ENCODE data around the gene SULT1C4. TPM values are rescaled to one million over a fixed set of nuclear protein-coding genes. Genes with fewer than 3 reads are reported as not detected.

SULT1C4 gene
- total RNA-seq, 1 donor from 2014 or later, result 1.8 TPM

DNA sequence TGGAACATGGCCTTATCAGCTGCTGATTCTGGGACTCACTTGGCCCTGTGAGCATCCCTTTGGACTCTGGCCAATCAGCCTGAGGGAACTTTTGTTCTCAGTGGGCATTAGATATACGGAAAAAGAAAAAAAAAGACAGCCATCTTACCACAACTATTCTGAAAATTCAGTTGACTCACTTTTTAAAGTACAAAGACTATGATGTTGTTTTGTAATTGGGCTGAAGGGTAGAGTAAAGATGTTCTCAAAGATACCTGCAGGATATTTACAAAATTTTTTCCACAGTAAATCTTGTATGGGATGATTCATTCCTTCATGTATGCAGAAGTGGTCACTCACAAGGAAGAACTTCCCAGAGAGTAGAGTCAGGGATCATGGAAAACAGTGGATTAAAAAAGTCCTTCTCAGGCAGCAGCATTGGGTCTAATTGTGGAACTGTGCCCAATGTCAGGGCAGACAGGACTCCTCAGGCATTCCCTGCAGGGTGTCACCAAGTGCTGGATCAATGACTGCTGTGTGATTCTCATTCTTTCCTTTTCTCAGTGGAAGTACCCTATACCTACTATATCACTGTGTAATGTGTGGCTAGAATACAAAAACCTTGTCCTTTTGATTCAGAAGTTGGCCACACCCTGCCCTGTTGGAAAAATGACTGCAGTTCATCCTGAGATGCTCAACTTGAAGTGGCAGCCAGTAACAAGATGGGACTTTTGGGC is 35.4 kb downstream of the SULT1C4 start:
- H4K20me1 ChIP-seq (ENCODE audit: insufficient read depth, low read length), result no peaks in the 10 kb centered on the region
- H3K4me2 ChIP-seq (ENCODE audit: low read length), result peak overlapping the region; percentile 28
- peak overlapping the region; percentile 3 for H3K4me3 Mint-ChIP-seq (ENCODE audit: unreplicated experiment)
- no peaks in the 10 kb centered on the region for H3K9me3 ChIP-seq (ENCODE audit: insufficient read depth, low read depth, low read length)
- peaks cover 12% of the 10 kb centered on the region for H3K4me1 ChIP-seq (ENCODE audit: insufficient read depth, low read length)
- peak overlapping the region; percentile 12 for H3K27ac Mint-ChIP-seq (ENCODE audit: unreplicated experiment)
- no peaks in the 10 kb centered on the region for H3K9me3 Mint-ChIP-seq (ENCODE audit: unreplicated experiment)
- H3K4me1 Mint-ChIP-seq (ENCODE audit: low read depth, unreplicated experiment), result peaks cover 15% of the 10 kb centered on the region
- FAIRE-seq (peak; percentile 73), DNase-seq (ENCODE audit: low read depth) (peak; percentile 87)
- H3K27ac ChIP-seq (ENCODE audit: low read depth, low read length), result no peak overlapping the region
- H3K9ac ChIP-seq (ENCODE audit: low read length), result no peak overlapping the region
- H3K27me3 ChIP-seq (ENCODE audit: insufficient read depth, low read length), result no peaks in the 10 kb centered on the region
- H3K27me3 Mint-ChIP-seq (ENCODE audit: low read depth, unreplicated experiment), result no peaks in the 10 kb centered on the region
- TF ChIP-seq, protein P1, sequence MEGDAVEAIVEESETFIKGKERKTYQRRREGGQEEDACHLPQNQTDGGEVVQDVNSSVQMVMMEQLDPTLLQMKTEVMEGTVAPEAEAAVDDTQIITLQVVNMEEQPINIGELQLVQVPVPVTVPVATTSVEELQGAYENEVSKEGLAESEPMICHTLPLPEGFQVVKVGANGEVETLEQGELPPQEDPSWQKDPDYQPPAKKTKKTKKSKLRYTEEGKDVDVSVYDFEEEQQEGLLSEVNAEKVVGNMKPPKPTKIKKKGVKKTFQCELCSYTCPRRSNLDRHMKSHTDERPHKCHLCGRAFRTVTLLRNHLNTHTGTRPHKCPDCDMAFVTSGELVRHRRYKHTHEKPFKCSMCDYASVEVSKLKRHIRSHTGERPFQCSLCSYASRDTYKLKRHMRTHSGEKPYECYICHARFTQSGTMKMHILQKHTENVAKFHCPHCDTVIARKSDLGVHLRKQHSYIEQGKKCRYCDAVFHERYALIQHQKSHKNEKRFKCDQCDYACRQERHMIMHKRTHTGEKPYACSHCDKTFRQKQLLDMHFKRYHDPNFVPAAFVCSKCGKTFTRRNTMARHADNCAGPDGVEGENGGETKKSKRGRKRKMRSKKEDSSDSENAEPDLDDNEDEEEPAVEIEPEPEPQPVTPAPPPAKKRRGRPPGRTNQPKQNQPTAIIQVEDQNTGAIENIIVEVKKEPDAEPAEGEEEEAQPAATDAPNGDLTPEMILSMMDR (IDR thresholded peaks at IDR 0.05; ENCODE audit: insufficient read depth, low read depth, low read length), result no peak
- no peak for TF ChIP-seq EZH2 (IDR thresholded peaks at IDR 0.05; ENCODE audit: insufficient read depth, low read length)
- no peaks in the 10 kb centered on the region for H3K36me3 Mint-ChIP-seq (ENCODE audit: low read depth, unreplicated experiment)
- H3K36me3 ChIP-seq (ENCODE audit: insufficient read depth, low read length), result no peaks in the 10 kb centered on the region
- no peak overlapping the region for H3K4me3 ChIP-seq (ENCODE audit: insufficient read depth, low read depth, low read length)
- H3K79me2 ChIP-seq (ENCODE audit: insufficient read depth, low read length), result no peaks in the 10 kb centered on the region
- H2AFZ ChIP-seq (ENCODE audit: low read depth, low read length), result no peak overlapping the region

DNA sequence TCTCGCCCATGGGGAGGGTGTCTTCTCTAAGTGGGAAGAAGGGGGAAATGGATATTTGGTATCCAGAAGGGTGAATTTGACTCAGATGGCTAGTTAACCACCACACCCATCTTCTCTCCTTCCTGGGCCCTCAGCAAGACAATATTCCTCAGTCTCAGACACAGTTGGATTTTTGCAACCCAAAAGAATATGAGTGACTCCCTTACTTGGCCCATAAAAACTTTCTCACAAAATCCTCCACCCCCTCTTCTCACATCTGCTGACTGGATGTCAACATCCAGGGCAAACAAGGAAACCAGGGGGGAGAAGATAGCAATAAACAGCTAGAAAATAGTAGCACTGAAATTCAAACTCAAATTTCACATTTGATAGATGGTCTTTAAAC is 35.9 kb downstream of the SULT1C4 start:
- Histone ChIP-seq H4K20me1 (ENCODE audit: insufficient read depth, low read length) (no peaks in the 10 kb centered on the region), H3K27ac (ENCODE audit: low read depth, low read length) (no peak overlapping the region), H3K79me2 (ENCODE audit: insufficient read depth, low read length) (no peaks in the 10 kb centered on the region), H3K27me3 (ENCODE audit: insufficient read depth, low read length) (no peaks in the 10 kb centered on the region), H2AFZ (ENCODE audit: low read depth, low read length) (no peak overlapping the region), H3K9me3 (ENCODE audit: insufficient read depth, low read depth, low read length) (no peaks in the 10 kb centered on the region), H3K4me1 (ENCODE audit: insufficient read depth, low read length) (peaks cover 12% of the 10 kb centered on the region), H3K36me3 (ENCODE audit: insufficient read depth, low read length) (no peaks in the 10 kb centered on the region), H3K9ac (ENCODE audit: low read length) (no peak overlapping the region), H3K4me3 (ENCODE audit: insufficient read depth, low read depth, low read length) (no peak overlapping the region), H3K4me2 (ENCODE audit: low read length) (peak overlapping the region; percentile 28)
- Mint-ChIP-seq H3K27ac (ENCODE audit: unreplicated experiment) (no peak overlapping the region), H3K9me3 (ENCODE audit: unreplicated experiment) (no peaks in the 10 kb centered on the region), H3K4me3 (ENCODE audit: unreplicated experiment) (no peak overlapping the region), H3K36me3 (ENCODE audit: low read depth, unreplicated experiment) (no peaks in the 10 kb centered on the region), H3K4me1 (ENCODE audit: low read depth, unreplicated experiment) (peaks cover 16% of the 10 kb centered on the region), H3K27me3 (ENCODE audit: low read depth, unreplicated experiment) (no peaks in the 10 kb centered on the region)
- FAIRE-seq, result no peak
- DNase-seq (ENCODE audit: low read depth), result no peak
- TF ChIP-seq, protein P1 (IDR thresholded peaks at IDR 0.05; ENCODE audit: insufficient read depth, low read depth, low read length), result no peak
- no peak for TF ChIP-seq EZH2 (IDR thresholded peaks at IDR 0.05; ENCODE audit: insufficient read depth, low read length)

DNA sequence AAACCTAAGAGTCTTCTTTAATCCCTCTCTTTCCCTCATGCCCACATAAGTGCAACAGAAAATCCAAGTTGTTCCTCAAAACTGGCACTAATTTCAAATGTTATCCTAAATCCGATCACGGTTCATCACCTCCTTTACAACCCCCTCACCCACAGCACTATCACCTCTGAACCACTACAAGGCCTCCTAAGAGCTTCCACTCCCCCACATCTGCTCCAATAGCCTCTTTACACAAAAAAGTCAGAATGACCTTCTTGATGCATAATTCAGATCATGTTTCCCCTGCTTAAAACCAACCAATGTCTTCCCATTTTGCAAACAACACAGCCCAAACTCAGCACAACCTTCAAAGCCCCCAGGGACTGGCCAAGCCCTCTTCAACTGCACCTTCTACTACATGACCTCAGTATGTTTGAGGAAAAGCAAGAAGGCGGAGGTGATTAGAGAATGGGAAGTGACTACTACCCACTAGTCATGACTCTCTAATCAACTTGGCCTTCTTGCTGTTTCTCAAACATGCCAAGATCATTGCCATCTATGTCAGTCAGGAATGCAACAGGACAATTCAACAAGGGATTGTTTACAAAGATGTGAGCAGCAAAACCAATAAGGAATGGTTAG is 36.6 kb downstream of the SULT1C4 start:
- Histone ChIP-seq H3K79me2 (ENCODE audit: insufficient read depth, low read length) (no peaks in the 10 kb centered on the region), H3K9me3 (ENCODE audit: insufficient read depth, low read depth, low read length) (no peaks in the 10 kb centered on the region), H3K9ac (ENCODE audit: low read length) (no peak overlapping the region), H4K20me1 (ENCODE audit: insufficient read depth, low read length) (no peaks in the 10 kb centered on the region), H3K4me2 (ENCODE audit: low read length) (no peak overlapping the region), H3K4me3 (ENCODE audit: insufficient read depth, low read depth, low read length) (no peak overlapping the region), H3K27ac (ENCODE audit: low read depth, low read length) (no peak overlapping the region), H3K4me1 (ENCODE audit: insufficient read depth, low read length) (peaks cover 12% of the 10 kb centered on the region), H3K36me3 (ENCODE audit: insufficient read depth, low read length) (no peaks in the 10 kb centered on the region), H2AFZ (ENCODE audit: low read depth, low read length) (no peak overlapping the region), H3K27me3 (ENCODE audit: insufficient read depth, low read length) (no peaks in the 10 kb centered on the region)
- DNase-seq (ENCODE audit: low read depth) (no peak), FAIRE-seq (no peak)
- no peak overlapping the region for H3K27ac Mint-ChIP-seq (ENCODE audit: unreplicated experiment)
- H3K9me3 Mint-ChIP-seq (ENCODE audit: unreplicated experiment), result no peaks in the 10 kb centered on the region
- no peaks in the 10 kb centered on the region for H3K27me3 Mint-ChIP-seq (ENCODE audit: low read depth, unreplicated experiment)
- TF ChIP-seq, protein P1 (IDR thresholded peaks at IDR 0.05; ENCODE audit: insufficient read depth, low read depth, low read length), result no peak
- TF ChIP-seq EZH2 (IDR thresholded peaks at IDR 0.05; ENCODE audit: insufficient read depth, low read length), result no peak
- H3K4me3 Mint-ChIP-seq (ENCODE audit: unreplicated experiment), result no peak overlapping the region
- H3K36me3 Mint-ChIP-seq (ENCODE audit: low read depth, unreplicated experiment), result no peaks in the 10 kb centered on the region
- peaks cover 16% of the 10 kb centered on the region for H3K4me1 Mint-ChIP-seq (ENCODE audit: low read depth, unreplicated experiment)
